ENCODE results near the gene VMP1. TPM values are rescaled to one million over a fixed set of nuclear protein-coding genes. Genes with fewer than 3 reads are reported as not detected.

The VMP1 gene
- total RNA-seq, 1 experiment from 2014 or later: 281 TPM

DNA sequence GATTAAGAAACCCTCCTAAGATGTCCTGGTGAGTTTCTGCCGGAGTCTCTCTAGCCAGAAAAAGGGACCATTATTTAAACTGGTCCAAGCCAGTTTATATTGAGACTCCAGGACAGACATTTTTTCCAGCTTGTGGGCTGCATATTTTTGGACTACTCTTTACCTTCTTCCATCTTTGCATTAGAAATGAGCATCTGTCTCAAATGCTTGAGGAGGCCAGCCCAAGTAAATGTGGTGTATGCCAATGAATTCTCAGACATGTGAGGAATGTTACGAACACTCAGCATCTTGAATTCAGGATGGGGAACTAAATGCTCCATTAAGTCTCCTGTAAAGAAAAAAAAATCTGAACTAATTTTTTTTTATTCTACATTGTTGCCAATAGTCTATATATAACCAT is 166.9 kb downstream of the VMP1 start:
- TSS peak; percentile 55 for BruUV-seq (replicated peaks)

DNA sequence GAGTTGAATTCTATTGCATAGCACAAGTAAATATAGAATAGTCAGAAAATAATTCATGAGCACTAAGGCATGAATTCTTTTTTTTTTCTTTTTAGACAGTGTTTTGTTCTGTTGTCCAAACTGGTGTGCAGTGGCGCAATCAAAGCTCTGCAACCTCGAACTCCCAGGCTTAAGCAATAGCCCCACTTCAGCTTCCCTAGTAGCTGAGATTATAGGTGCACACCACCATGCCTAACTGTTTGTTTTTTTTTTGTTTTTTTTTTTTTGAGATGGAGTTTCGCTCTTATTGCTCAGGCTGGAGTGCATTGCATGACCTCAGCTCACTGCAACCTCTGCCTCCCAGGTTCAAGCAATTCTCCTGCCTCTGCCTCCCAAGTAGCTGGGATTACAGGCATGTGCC is 168.7 kb downstream of the VMP1 start:
- H3K36me3 ChIP-seq (ENCODE audit: control insufficient read depth, insufficient read depth, low read length): peaks cover 15% of the 10 kb centered on the region
- ChIA-PET POLR2A (no interaction called here), CTCF (no interaction called here)
- no peaks in the 10 kb centered on the region for H3K27me3 ChIP-seq (ENCODE audit: control insufficient read depth, insufficient read depth, low read length)
- no peak overlapping the region for H3K4me3 ChIP-seq (ENCODE audit: low read depth in 2 of 2, low read length in 2 of 2)
- no TSS peak for BruUV-seq (replicated peaks)
- no peaks in the 10 kb centered on the region for H3K9me3 ChIP-seq (ENCODE audit: control insufficient read depth, insufficient read depth, low read depth, low read length)
- H3K27ac ChIP-seq (ENCODE audit: low read length): no peak overlapping the region
- intact Hi-C loops (cut with micrococcal nuclease; ENCODE audit: unreplicated experiment) (no loop called here), in situ Hi-C loops (cut with HindIII; ENCODE audit: low pct_unique_long_range_greater_than_20kb, low sequenced_read_pairs) (no loop called here)
- TF ChIP-seq TCF7L2 (IDR thresholded peaks at IDR 0.05; ENCODE audit: low read depth, low read length) (no peak), POLR2AphosphoS5 (IDR thresholded peaks at IDR 0.05; ENCODE audit: low read depth, low read length) (no peak), SIN3A (IDR thresholded peaks at IDR 0.05; ENCODE audit: borderline replicate concordance, insufficient read depth, low read depth, low read length) (no peak)
- TF ChIP-seq, protein P1, sequence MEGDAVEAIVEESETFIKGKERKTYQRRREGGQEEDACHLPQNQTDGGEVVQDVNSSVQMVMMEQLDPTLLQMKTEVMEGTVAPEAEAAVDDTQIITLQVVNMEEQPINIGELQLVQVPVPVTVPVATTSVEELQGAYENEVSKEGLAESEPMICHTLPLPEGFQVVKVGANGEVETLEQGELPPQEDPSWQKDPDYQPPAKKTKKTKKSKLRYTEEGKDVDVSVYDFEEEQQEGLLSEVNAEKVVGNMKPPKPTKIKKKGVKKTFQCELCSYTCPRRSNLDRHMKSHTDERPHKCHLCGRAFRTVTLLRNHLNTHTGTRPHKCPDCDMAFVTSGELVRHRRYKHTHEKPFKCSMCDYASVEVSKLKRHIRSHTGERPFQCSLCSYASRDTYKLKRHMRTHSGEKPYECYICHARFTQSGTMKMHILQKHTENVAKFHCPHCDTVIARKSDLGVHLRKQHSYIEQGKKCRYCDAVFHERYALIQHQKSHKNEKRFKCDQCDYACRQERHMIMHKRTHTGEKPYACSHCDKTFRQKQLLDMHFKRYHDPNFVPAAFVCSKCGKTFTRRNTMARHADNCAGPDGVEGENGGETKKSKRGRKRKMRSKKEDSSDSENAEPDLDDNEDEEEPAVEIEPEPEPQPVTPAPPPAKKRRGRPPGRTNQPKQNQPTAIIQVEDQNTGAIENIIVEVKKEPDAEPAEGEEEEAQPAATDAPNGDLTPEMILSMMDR (IDR thresholded peaks at IDR 0.05): no peak
- TF ChIP-seq, protein P2, sequence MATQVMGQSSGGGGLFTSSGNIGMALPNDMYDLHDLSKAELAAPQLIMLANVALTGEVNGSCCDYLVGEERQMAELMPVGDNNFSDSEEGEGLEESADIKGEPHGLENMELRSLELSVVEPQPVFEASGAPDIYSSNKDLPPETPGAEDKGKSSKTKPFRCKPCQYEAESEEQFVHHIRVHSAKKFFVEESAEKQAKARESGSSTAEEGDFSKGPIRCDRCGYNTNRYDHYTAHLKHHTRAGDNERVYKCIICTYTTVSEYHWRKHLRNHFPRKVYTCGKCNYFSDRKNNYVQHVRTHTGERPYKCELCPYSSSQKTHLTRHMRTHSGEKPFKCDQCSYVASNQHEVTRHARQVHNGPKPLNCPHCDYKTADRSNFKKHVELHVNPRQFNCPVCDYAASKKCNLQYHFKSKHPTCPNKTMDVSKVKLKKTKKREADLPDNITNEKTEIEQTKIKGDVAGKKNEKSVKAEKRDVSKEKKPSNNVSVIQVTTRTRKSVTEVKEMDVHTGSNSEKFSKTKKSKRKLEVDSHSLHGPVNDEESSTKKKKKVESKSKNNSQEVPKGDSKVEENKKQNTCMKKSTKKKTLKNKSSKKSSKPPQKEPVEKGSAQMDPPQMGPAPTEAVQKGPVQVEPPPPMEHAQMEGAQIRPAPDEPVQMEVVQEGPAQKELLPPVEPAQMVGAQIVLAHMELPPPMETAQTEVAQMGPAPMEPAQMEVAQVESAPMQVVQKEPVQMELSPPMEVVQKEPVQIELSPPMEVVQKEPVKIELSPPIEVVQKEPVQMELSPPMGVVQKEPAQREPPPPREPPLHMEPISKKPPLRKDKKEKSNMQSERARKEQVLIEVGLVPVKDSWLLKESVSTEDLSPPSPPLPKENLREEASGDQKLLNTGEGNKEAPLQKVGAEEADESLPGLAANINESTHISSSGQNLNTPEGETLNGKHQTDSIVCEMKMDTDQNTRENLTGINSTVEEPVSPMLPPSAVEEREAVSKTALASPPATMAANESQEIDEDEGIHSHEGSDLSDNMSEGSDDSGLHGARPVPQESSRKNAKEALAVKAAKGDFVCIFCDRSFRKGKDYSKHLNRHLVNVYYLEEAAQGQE (IDR thresholded peaks at IDR 0.05; ENCODE audit: insufficient read depth in 1 of 2, low read depth in 2 of 2, low read length in 1 of 2): no peak
- DNase-seq (ENCODE audit: low read depth, low spot score) (no peak), ATAC-seq (no peak)
- 0 out of 2 replicates have a peak, but pooled peaks cover under 1% of the 10 kb centered on the region for H3K4me1 ChIP-seq (ENCODE audit: control insufficient read depth, insufficient read depth, low read length)

More for the DNA sequence above, 166.9 kb downstream of the VMP1 start:
- CTCF ChIA-PET: no interaction called here
- POLR2A ChIA-PET: no interaction called here
- in situ Hi-C loops (cut with HindIII; ENCODE audit: low pct_unique_long_range_greater_than_20kb, low sequenced_read_pairs): no loop called here
- Histone ChIP-seq H3K4me3 (ENCODE audit: low read depth in 2 of 2, low read length in 2 of 2) (no peak overlapping the region), H3K36me3 (ENCODE audit: control insufficient read depth, insufficient read depth, low read length) (peaks cover 15% of the 10 kb centered on the region), H3K27me3 (ENCODE audit: control insufficient read depth, insufficient read depth, low read length) (no peaks in the 10 kb centered on the region), H3K9me3 (ENCODE audit: control insufficient read depth, insufficient read depth, low read depth, low read length) (no peaks in the 10 kb centered on the region), H3K27ac (ENCODE audit: low read length) (no peak overlapping the region), H3K4me1 (ENCODE audit: control insufficient read depth, insufficient read depth, low read length) (0 out of 2 replicates have a peak, but pooled peaks cover 5% of the 10 kb centered on the region)
- ATAC-seq (no peak), DNase-seq (ENCODE audit: low read depth, low spot score) (no peak)
- TF ChIP-seq TCF7L2 (IDR thresholded peaks at IDR 0.05; ENCODE audit: low read depth, low read length) (no peak), SIN3A (IDR thresholded peaks at IDR 0.05; ENCODE audit: borderline replicate concordance, insufficient read depth, low read depth, low read length) (no peak), POLR2AphosphoS5 (IDR thresholded peaks at IDR 0.05; ENCODE audit: low read depth, low read length) (no peak)
- TF ChIP-seq, protein P2 (IDR thresholded peaks at IDR 0.05; ENCODE audit: insufficient read depth in 1 of 2, low read depth in 2 of 2, low read length in 1 of 2): no peak
- TF ChIP-seq, protein P1 (IDR thresholded peaks at IDR 0.05): no peak
- intact Hi-C loops (cut with micrococcal nuclease; ENCODE audit: unreplicated experiment): no loop called here
